WTC11 (cell line): ENCODE data around the gene B4GAT1. TPM values are rescaled to one million over a fixed set of nuclear protein-coding genes. Genes with fewer than 3 reads are reported as not detected.
A peak's percentile ranks its signal among the peaks of the same experiment; 100 is the strongest.

Experiments
- CBFB ChIP-seq: sonication (generic); formaldehyde crosslinking; IDR thresholded peaks from 2 replicates; pipeline ENCODE4 v1.8.1; 2022; ENCODE audit warnings: mild to moderate bottlenecking, low read depth, missing genetic modification reagents
- CREB1 ChIP-seq: sonication (generic); formaldehyde crosslinking; IDR thresholded peaks from 2 replicates; pipeline ENCODE4 v1.8.0; 2023; ENCODE audit warnings: mild to moderate bottlenecking, missing genetic modification reagents
- CREM ChIP-seq: sonication (generic); formaldehyde crosslinking; IDR thresholded peaks from 2 replicates; pipeline ENCODE4 v1.8.1; 2022; ENCODE audit warnings: mild to moderate bottlenecking, missing genetic modification reagents, moderate library complexity
- ETV6 ChIP-seq: sonication (generic); formaldehyde crosslinking; IDR thresholded peaks from 2 replicates; pipeline ENCODE4 v1.8.1; 2022; ENCODE audit warnings: mild to moderate bottlenecking, missing genetic modification reagents
- FOXK1 ChIP-seq: sonication (generic); formaldehyde crosslinking; IDR thresholded peaks from 2 replicates; pipeline ENCODE4 v1.8.0; 2022; ENCODE audit warnings: mild to moderate bottlenecking, moderate library complexity, missing genetic modification reagents
- FOXP1 ChIP-seq: sonication (generic); formaldehyde crosslinking; IDR thresholded peaks from 2 replicates; pipeline ENCODE4 v1.8.0; 2022; ENCODE audit warnings: missing genetic modification reagents, mild to moderate bottlenecking, moderate library complexity, borderline replicate concordance
- FOXP4 ChIP-seq: sonication (generic); formaldehyde crosslinking; IDR thresholded peaks from 2 replicates; pipeline ENCODE4 v1.8.0; 2022; ENCODE audit warnings: mild to moderate bottlenecking, missing genetic modification reagents
- GABPB1 ChIP-seq: sonication (generic); formaldehyde crosslinking; IDR thresholded peaks from 2 replicates; pipeline ENCODE4 v1.8.1; 2023; ENCODE audit warnings: mild to moderate bottlenecking, missing genetic modification reagents
- HMGA2 ChIP-seq: fragments of 250-450 bp; sonication (Bioruptor Pico); IDR thresholded peaks from 2 replicates; pipeline ENCODE4 v1.4.0; 2021; ENCODE audit warnings: mild to moderate bottlenecking, moderate library complexity
- MXD4 ChIP-seq: fragments of 250-450 bp; sonication (Bioruptor Pico); IDR thresholded peaks from 2 replicates; pipeline ENCODE4 v1.8.0; 2021; ENCODE audit warnings: mild to moderate bottlenecking, moderate library complexity, borderline replicate concordance
- NFE2L1 ChIP-seq: sonication (generic); formaldehyde crosslinking; IDR thresholded peaks from 2 replicates; pipeline ENCODE4 v1.8.1; 2023; ENCODE audit warnings: missing genetic modification reagents
- NFYB ChIP-seq: sonication (generic); formaldehyde crosslinking; conservative IDR thresholded peaks from 2 replicates; pipeline ENCODE4 v1.8.0; 2022; ENCODE audit warnings: low read depth, missing genetic modification reagents
- NR1H2 ChIP-seq: sonication (generic); formaldehyde crosslinking; IDR thresholded peaks from 2 replicates; pipeline ENCODE4 v1.9.0; 2021; ENCODE audit warnings: mild to moderate bottlenecking, moderate library complexity, missing genetic modification reagents
- NR2C2 ChIP-seq: sonication (generic); formaldehyde crosslinking; IDR thresholded peaks from 2 replicates; pipeline ENCODE4 v1.8.0; 2022; ENCODE audit warnings: mild to moderate bottlenecking, missing genetic modification reagents
- RELA ChIP-seq: sonication (generic); formaldehyde crosslinking; IDR thresholded peaks from 2 replicates; pipeline ENCODE4 v1.8.1; 2022; ENCODE audit warnings: missing genetic modification reagents, mild to moderate bottlenecking, borderline replicate concordance
- SMAD3 ChIP-seq: sonication (generic); formaldehyde crosslinking; IDR thresholded peaks from 2 replicates; pipeline ENCODE4 v1.8.0; 2022; ENCODE audit warnings: missing genetic modification reagents, mild to moderate bottlenecking, borderline replicate concordance
- SMAD4 ChIP-seq: sonication (generic); formaldehyde crosslinking; IDR thresholded peaks from 2 replicates; pipeline ENCODE4 v1.8.0; 2022; ENCODE audit warnings: mild to moderate bottlenecking, missing genetic modification reagents
- SP1 ChIP-seq: sonication (generic); formaldehyde crosslinking; conservative IDR thresholded peaks from 2 replicates; pipeline ENCODE4 v1.8.1; 2022; ENCODE audit warnings: missing genetic modification reagents
- STAT6 ChIP-seq: sonication (generic); formaldehyde crosslinking; conservative IDR thresholded peaks from 2 replicates; pipeline ENCODE4 v1.8.1; 2023; ENCODE audit warnings: mild to moderate bottlenecking, low read depth, missing genetic modification reagents, moderate library complexity
- TEAD1 ChIP-seq: sonication (generic); formaldehyde crosslinking; IDR thresholded peaks from 2 replicates; pipeline ENCODE4 v1.8.0; 2022; ENCODE audit warnings: mild to moderate bottlenecking, missing genetic modification reagents
- TP53 ChIP-seq: sonication (generic); formaldehyde crosslinking; IDR thresholded peaks from 2 replicates; pipeline ENCODE4 v1.8.1; 2023; ENCODE audit warnings: mild to moderate bottlenecking, missing genetic modification reagents
- ZNF138 ChIP-seq: sonication (generic); formaldehyde crosslinking; conservative IDR thresholded peaks from 2 replicates; pipeline ENCODE4 v1.8.1; 2022; ENCODE audit warnings: mild to moderate bottlenecking, moderate library complexity, missing genetic modification reagents
- ZNF232 ChIP-seq: sonication (generic); formaldehyde crosslinking; IDR thresholded peaks from 2 replicates; pipeline ENCODE4 v1.8.0; 2022; ENCODE audit warnings: mild to moderate bottlenecking, missing genetic modification reagents
- ZNF532 ChIP-seq: fragments of 250-450 bp; sonication (Bioruptor Pico); IDR thresholded peaks from 2 replicates; pipeline ENCODE4 v1.9.0; 2021; ENCODE audit warnings: mild to moderate bottlenecking, borderline replicate concordance
- ZNF671 ChIP-seq: fragments of 250-450 bp; sonication (Bioruptor Pico); IDR thresholded peaks from 2 replicates; pipeline ENCODE4 v1.8.0; 2021; ENCODE audit warnings: mild to moderate bottlenecking
- ZSCAN18 ChIP-seq: fragments of 250-450 bp; sonication (Bioruptor Pico); IDR thresholded peaks from 2 replicates; pipeline ENCODE4 v2.1.2; 2022; ENCODE audit warnings: mild to moderate bottlenecking, moderate library complexity
- total RNA-seq: library from RNA; stranded (reverse); gene quantifications from 3 replicates; pipeline ENCODE4 v1.2.3, GENCODE V29; 2021
- TF ChIP-seq, protein P1 (sequence below): sonication (generic); formaldehyde crosslinking; IDR thresholded peaks from 2 replicates; pipeline ENCODE4 v1.8.0; 2022; ENCODE audit warnings: mild to moderate bottlenecking, missing genetic modification reagents
- TF ChIP-seq, protein P2 (sequence below): sonication (generic); formaldehyde crosslinking; IDR thresholded peaks from 2 replicates; pipeline ENCODE4 v1.8.1; 2023; ENCODE audit warnings: mild to moderate bottlenecking, missing genetic modification reagents

The B4GAT1 gene
- total RNA-seq, 1 experiment from 2014 or later: 34.1 TPM

GRCh38 chr11:66344550-66345315 is 2.7 kb downstream of the B4GAT1 start, which contains the start of gene BRMS1 (continued):
- TF ChIP-seq FOXP1: peak; percentile 59; the same call in 1 of the 2 replicates
- peak; percentile 75; the same call in 1 of the 2 replicates for TF ChIP-seq CBFB (CRISPR knock-in tag)
- TF ChIP-seq SP1 (CRISPR knock-in tag): peak; percentile 85
- TF ChIP-seq FOXK1: peak; percentile 94
- peak; percentile 99 for TF ChIP-seq CREM
- TF ChIP-seq ETV6 (CRISPR knock-in tag): no peak; the same call in 1 of the 2 replicates
- TF ChIP-seq STAT6 (CRISPR knock-in tag): no peak
- TF ChIP-seq FOXP4: peak; percentile 86; the same call in 1 of the 2 replicates
- TF ChIP-seq NR1H2 (CRISPR knock-in tag): no peak
- TF ChIP-seq, protein P1, sequence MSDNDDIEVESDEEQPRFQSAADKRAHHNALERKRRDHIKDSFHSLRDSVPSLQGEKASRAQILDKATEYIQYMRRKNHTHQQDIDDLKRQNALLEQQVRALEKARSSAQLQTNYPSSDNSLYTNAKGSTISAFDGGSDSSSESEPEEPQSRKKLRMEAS (CRISPR knock-in tag): peak; percentile 60
- 0 out of 2 replicates have a peak, but pooled peaks have one; percentile 9 for TF ChIP-seq NFE2L1 (CRISPR knock-in tag)
- no peak for TF ChIP-seq ZSCAN18 (CRISPR knock-in tag)
- TF ChIP-seq NFYB (CRISPR knock-in tag): peak; percentile 67
- no peak for TF ChIP-seq GABPB1 (CRISPR knock-in tag)
- no peak for TF ChIP-seq NR2C2
- no peak for TF ChIP-seq RELA
- TF ChIP-seq MXD4 (CRISPR knock-in tag): no peak
- peak; percentile 74 for TF ChIP-seq SMAD3
- peak; percentile 82; the same call in 1 of the 2 replicates for TF ChIP-seq CREB1 (CRISPR knock-in tag)
- TF ChIP-seq ZNF671 (CRISPR knock-in tag): no peak
- TF ChIP-seq ZNF232: 0 out of 2 replicates have a peak, but pooled peaks have one; percentile 43
- no peak for TF ChIP-seq HMGA2 (CRISPR knock-in tag)
- TF ChIP-seq, protein P2, sequence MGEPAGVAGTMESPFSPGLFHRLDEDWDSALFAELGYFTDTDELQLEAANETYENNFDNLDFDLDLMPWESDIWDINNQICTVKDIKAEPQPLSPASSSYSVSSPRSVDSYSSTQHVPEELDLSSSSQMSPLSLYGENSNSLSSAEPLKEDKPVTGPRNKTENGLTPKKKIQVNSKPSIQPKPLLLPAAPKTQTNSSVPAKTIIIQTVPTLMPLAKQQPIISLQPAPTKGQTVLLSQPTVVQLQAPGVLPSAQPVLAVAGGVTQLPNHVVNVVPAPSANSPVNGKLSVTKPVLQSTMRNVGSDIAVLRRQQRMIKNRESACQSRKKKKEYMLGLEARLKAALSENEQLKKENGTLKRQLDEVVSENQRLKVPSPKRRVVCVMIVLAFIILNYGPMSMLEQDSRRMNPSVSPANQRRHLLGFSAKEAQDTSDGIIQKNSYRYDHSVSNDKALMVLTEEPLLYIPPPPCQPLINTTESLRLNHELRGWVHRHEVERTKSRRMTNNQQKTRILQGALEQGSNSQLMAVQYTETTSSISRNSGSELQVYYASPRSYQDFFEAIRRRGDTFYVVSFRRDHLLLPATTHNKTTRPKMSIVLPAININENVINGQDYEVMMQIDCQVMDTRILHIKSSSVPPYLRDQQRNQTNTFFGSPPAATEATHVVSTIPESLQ (CRISPR knock-in tag): no peak
- peak; percentile 76; the same call in 1 of the 2 replicates for TF ChIP-seq TEAD1 (CRISPR knock-in tag)
- TF ChIP-seq ZNF138 (CRISPR knock-in tag): 0 out of 2 replicates have a peak, but pooled peaks have one; percentile 55
- no peak for TF ChIP-seq ZNF532 (CRISPR knock-in tag)
- TF ChIP-seq SMAD4 (CRISPR knock-in tag): no peak; the same call in 1 of the 2 replicates
- TF ChIP-seq TP53 (CRISPR knock-in tag): 0 out of 2 replicates have a peak, but pooled peaks have one; percentile 45
